Fibroblast of mammary gland (primary cell): ENCODE data around the gene CCDC92.

Experiments used
- DNase-seq: peaks from one replicate; pipeline ENCODE4 v3.0.0-alpha.2; 2010; ENCODE audit warnings: low read depth
- H3K4me3 ChIP-seq: 2 replicates; pipeline ENCODE4 v1.5.1; 2011; ENCODE audit warnings: low read depth, mild to moderate bottlenecking, low read length, moderate library complexity; ENCODE audit not compliant: control insufficient read depth
- CTCF ChIP-seq: conservative IDR thresholded peaks from 2 replicates; pipeline ENCODE4 v1.5.1; 2011; ENCODE audit warnings: low read depth, low read length, inconsistent platforms; ENCODE audit not compliant: control insufficient read depth, insufficient read depth

Gene CCDC92

GRCh38 chr12:123937707-123938591 is 34.7 kb downstream of the CCDC92 start:
- no peak for TF ChIP-seq CTCF
- no peak for DNase-seq
- H3K4me3 ChIP-seq = no peak overlapping the region

GRCh38 chr12:123936956-123937706 is 35.5 kb downstream of the CCDC92 start:
- TF ChIP-seq CTCF = no peak
- no peak for DNase-seq
- no peak overlapping the region for H3K4me3 ChIP-seq

- no peak for TF ChIP-seq CTCF
- H3K4me3 ChIP-seq = no peak overlapping the region
- DNase-seq = no peak
Measured at GRCh38 chr12:123936471-123936870, 36.2 kb downstream of the CCDC92 start.

GRCh38 chr12:123935956-123936355 is 36.7 kb downstream of the CCDC92 start:
- H3K4me3 ChIP-seq = no peak overlapping the region
- DNase-seq = no peak
- no peak for TF ChIP-seq CTCF

- DNase-seq = peak; percentile 75
- no peak overlapping the region for H3K4me3 ChIP-seq
- no peak for TF ChIP-seq CTCF
Measured at GRCh38 chr12:123934829-123935228, 37.8 kb downstream of the CCDC92 start.

GRCh38 chr12:123934016-123934620 is 38.5 kb downstream of the CCDC92 start:
- no peak for DNase-seq
- TF ChIP-seq CTCF = no peak
- H3K4me3 ChIP-seq = no peak overlapping the region
